Transverse colon (tissue), 4 donors: ENCODE results near the gene LRRFIP2. TPM values are rescaled to one million over a fixed set of nuclear protein-coding genes. Genes with fewer than 3 reads are reported as not detected.
A peak's percentile ranks its signal among the peaks of the same experiment; 100 is the strongest.
"Not testable (repeated sequence)": the region's sequence is repeated elsewhere in the genome, so short reads cannot be mapped to it uniquely, and the experiment has no call there.

Source experiments
- DNase-seq: peaks from one replicate; pipeline ENCODE4 v3.0.0-alpha.2; 2019
- H3K27ac ChIP-seq, 4 donors: fragments of 200-600 bp; sonication (generic); 2 replicates each; pipeline ENCODE4 v1.5.1; 2016 to 2018; ENCODE audit warnings: inconsistent platforms in 4 of 4
- H3K27me3 ChIP-seq: fragments of 200-600 bp; sonication (generic); 2 replicates; pipeline ENCODE4 v1.5.1; 2017; ENCODE audit warnings: inconsistent platforms
- H3K36me3 ChIP-seq, 4 donors: fragments of 200-600 bp; sonication (generic); 2 replicates each; pipeline ENCODE4 v1.5.1; 2017 to 2019; ENCODE audit warnings: inconsistent platforms in 4 of 4
- H3K4me1 ChIP-seq, 4 donors: fragments of 200-600 bp; sonication (generic); 2 replicates each; pipeline ENCODE4 v1.5.1; 2017 to 2020; ENCODE audit warnings: inconsistent platforms in 4 of 4
- H3K4me3 ChIP-seq, 4 donors: fragments of 200-600 bp; sonication (generic); 1 replicate in 1 of 4; 2 replicates in 3 of 4; pipeline versions ENCODE4 v1.5.1 to v1.6.1; 2017 to 2019; ENCODE audit warnings: inconsistent platforms in 4 of 4
- H3K9me3 ChIP-seq, 2 donors: fragments of 200-600 bp; sonication (generic); 2 replicates each; pipeline ENCODE4 v1.5.1; 2017 to 2019; ENCODE audit warnings: inconsistent platforms in 2 of 2
- EP300 ChIP-seq: sonication (generic); formaldehyde crosslinking; IDR thresholded peaks from one replicate; pipeline ENCODE4 v1.6.1; 2017; ENCODE audit warnings: antibody characterized with exemption, low read depth
- POLR2A ChIP-seq: fragments of 450-650 bp; IDR thresholded peaks from one replicate; pipeline ENCODE4 v1.6.1; 2016; ENCODE audit warnings: antibody characterized with exemption, mild to moderate bottlenecking, moderate library complexity
- POLR2AphosphoS5 ChIP-seq, 3 donors: sonication (generic); formaldehyde crosslinking; IDR thresholded peaks; one replicate each; pipeline ENCODE4 v1.6.1; 2016; ENCODE audit warnings: antibody characterized with exemption in 3 of 3
- WGBS, 2 donors: methylation state at CpG; one replicate each; pipeline ENCODE4 v1.1.5; 2018; ENCODE audit warnings: low coverage in 1 of 2; 5-methylcytosine and 5-hydroxymethylcytosine counted together
- in situ Hi-C, 4 donors: fragments of 200-750 bp; cut with MboI; loops; one replicate each; pipeline versions ENCODE4 v1.15.0 to v1.15.1; 2017; ENCODE audit warnings: low sequenced_read_pairs in 3 of 4, low pct_ligation_motif_present in 1 of 4, low pct_unique_long_range_greater_than_20kb in 1 of 4
- intact Hi-C: fragments of 100-400 bp; cut with DNase I; formaldehyde crosslinking; loops from one replicate; pipeline ENCODE4 v1.15.1; 2023; ENCODE audit warnings: low total_unique reads
- total RNA-seq, 4 donors: library from RNA; depleted of rRNA; stranded (reverse); fragments of >200 nt; gene quantifications; one replicate each; pipeline ENCODE4 v1.1.0, GENCODE V29; 2016
- TF ChIP-seq, protein P1 (sequence below), 5 experiments: fragments of 200-600 bp in 3 of 5; fragments of 450-650 bp in 2 of 5; sonication (generic) in 3 of 5; IDR thresholded peaks; 1 replicate in 2 of 5; 2 replicates in 3 of 5; pipeline ENCODE4 v1.5.1; 2016 to 2017; ENCODE audit warnings: antibody characterized with exemption in 5 of 5, inconsistent platforms in 3 of 5, mild to moderate bottlenecking in 2 of 5, moderate library complexity in 1 of 5

Gene LRRFIP2, protein sequence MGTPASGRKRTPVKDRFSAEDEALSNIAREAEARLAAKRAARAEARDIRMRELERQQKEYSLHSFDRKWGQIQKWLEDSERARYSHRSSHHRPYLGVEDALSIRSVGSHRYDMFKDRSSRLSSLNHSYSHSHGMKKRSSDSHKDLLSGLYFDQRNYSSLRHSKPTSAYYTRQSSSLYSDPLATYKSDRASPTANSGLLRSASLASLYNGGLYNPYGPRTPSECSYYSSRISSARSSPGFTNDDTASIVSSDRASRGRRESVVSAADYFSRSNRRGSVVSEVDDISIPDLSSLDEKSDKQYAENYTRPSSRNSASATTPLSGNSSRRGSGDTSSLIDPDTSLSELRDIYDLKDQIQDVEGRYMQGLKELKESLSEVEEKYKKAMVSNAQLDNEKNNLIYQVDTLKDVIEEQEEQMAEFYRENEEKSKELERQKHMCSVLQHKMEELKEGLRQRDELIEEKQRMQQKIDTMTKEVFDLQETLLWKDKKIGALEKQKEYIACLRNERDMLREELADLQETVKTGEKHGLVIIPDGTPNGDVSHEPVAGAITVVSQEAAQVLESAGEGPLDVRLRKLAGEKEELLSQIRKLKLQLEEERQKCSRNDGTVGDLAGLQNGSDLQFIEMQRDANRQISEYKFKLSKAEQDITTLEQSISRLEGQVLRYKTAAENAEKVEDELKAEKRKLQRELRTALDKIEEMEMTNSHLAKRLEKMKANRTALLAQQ
- total RNA-seq = 100 to 1,000 TPM; 136 to 198 (median 167) TPM

DNA sequence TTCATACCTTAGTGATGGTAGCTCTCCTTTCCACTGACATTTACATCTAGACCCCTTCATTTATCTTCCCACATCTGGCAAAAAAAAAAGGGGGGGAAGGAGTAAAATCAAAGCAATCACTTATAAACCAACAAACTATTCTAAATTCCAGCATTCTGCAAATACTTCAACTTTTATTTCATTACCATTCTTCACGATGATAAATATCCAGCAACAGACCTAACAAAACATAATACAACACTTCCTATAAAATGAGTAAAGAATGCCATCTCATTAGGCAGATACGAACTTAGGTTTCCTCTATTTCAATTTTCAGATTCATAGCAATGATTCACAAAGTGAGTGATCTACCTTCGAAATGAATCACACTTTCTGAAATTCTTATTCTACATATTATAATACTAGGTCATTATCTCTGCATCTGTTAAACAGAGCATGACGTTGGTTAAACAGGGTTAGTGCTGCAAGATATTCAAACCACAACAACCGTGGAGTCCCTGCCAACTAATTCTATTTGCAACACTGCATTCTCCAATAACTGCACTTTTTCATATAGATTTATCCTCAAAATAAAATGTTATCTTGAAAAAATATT, at the start of gene LRRFIP2:
Gene LRRFIP2 (minus strand): TSS at position 51 of the 595 bp plus-strand sequence. CDS start 25,599 bp downstream, outside the sequence.
- H3K27ac ChIP-seq = peak within 1 kb of the TSS; percentile 97 to 100 (median 99)
- no peak for DNase-seq
- in situ Hi-C loops = no loop called here
- no peaks in the 10 kb centered on the region for H3K27me3 ChIP-seq
- TF ChIP-seq EP300 (no peak), POLR2A (no peak), POLR2AphosphoS5 (IDR thresholded peaks at IDR 0.05) (peak in 1 of 3 donors; percentile 42)
- TF ChIP-seq, protein P1, sequence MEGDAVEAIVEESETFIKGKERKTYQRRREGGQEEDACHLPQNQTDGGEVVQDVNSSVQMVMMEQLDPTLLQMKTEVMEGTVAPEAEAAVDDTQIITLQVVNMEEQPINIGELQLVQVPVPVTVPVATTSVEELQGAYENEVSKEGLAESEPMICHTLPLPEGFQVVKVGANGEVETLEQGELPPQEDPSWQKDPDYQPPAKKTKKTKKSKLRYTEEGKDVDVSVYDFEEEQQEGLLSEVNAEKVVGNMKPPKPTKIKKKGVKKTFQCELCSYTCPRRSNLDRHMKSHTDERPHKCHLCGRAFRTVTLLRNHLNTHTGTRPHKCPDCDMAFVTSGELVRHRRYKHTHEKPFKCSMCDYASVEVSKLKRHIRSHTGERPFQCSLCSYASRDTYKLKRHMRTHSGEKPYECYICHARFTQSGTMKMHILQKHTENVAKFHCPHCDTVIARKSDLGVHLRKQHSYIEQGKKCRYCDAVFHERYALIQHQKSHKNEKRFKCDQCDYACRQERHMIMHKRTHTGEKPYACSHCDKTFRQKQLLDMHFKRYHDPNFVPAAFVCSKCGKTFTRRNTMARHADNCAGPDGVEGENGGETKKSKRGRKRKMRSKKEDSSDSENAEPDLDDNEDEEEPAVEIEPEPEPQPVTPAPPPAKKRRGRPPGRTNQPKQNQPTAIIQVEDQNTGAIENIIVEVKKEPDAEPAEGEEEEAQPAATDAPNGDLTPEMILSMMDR (IDR thresholded peaks at IDR 0.05) = no peak
- intact Hi-C loops = loop anchor here (5.0 kb wide), 1 partner anchor 302 kb away; no protein-coding TSS in a partner anchor
- H3K4me3 ChIP-seq = peak within 1 kb of the TSS; percentile 85 to 99 (median 95)
- H3K9me3 ChIP-seq = no peaks in the 10 kb centered on the region
- 5 to 8% methylated on average over 5 of the region's 5 CpGs for WGBS, 2 donors
- H3K4me1 ChIP-seq = peaks cover 32 to 78% (median 56%) of the 10 kb centered on the region in 4 donors
- H3K36me3 ChIP-seq = no peaks in the 10 kb centered on the region

DNA sequence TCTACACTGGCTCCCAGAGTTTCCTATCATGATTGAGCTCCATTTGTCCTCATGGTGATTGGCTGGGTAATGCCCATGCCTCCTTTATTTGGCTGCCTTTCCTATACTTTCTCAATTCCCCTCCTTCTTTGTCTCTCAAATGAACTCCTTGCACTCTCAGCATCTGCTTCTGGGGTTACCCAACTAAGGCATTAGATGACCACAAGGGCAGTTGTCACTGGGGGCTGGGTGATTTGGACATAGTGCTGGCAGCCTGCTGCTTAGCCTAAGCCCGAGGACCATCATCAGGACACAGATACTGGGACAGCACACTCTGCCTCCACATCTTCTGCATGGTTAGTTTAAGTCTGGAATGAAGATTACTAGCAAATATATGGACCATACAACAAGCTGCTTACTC, 49.2 kb upstream of the LRRFIP2 start:
- Histone ChIP-seq H3K4me1 (peaks cover 0 to 6% (median 3%) of the 10 kb centered on the region in 4 donors), H3K4me3 (no peak overlapping the region), H3K9me3 (no peaks in the 10 kb centered on the region), H3K27me3 (no peaks in the 10 kb centered on the region), H3K36me3 (no peaks in the 10 kb centered on the region), H3K27ac (no peak overlapping the region)
- TF ChIP-seq POLR2A = no peak
- no peak for TF ChIP-seq EP300
- TF ChIP-seq, protein P1 (IDR thresholded peaks at IDR 0.05) = no peak
- TF ChIP-seq POLR2AphosphoS5 (IDR thresholded peaks at IDR 0.05) = no peak
- DNase-seq = no peak
- in situ Hi-C loops = loop anchor here in 3 of 4 donors (25.0 kb wide), 2 partner anchors 186 to 486 kb away; no protein-coding TSS in a partner anchor
- 67% methylated on average over 1 of the region's 1 CpG for WGBS, 2 donors
- intact Hi-C loops = no loop called here

DNA sequence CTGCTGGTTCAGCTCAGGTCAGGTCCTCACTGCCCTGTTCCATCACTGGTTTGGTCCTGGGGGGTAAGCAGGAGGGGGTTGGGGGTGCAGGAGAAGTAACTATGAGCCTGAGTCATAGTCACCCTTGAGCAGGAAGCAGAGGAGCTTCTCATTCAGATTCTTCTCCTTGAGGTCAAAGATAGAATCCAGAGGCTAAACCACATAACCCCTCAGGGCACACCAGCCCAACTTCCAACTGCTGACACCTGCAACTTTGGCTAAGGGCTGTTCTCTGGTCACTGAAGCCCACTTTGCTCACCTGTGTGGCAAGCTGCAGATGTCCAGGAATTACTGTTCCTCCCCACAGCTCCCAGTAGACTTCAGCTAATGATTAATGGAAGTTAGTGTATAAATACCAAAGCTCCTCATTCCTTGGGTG, 48.8 kb upstream of the LRRFIP2 start:
- H3K4me1 ChIP-seq = peaks cover 0 to 1% (median under 1%) of the 10 kb centered on the region in 4 donors
- H3K27me3 ChIP-seq = no peaks in the 10 kb centered on the region
- in situ Hi-C loops = loop anchor here in 3 of 4 donors (25.0 kb wide), 2 partner anchors 186 to 486 kb away; no protein-coding TSS in a partner anchor
- no peaks in the 10 kb centered on the region for H3K36me3 ChIP-seq
- no peak overlapping the region for H3K27ac ChIP-seq
- no peak overlapping the region for H3K4me3 ChIP-seq
- DNase-seq = no peak
- TF ChIP-seq POLR2AphosphoS5 (IDR thresholded peaks at IDR 0.05) (no peak), EP300 (no peak), POLR2A (no peak)
- TF ChIP-seq, protein P1 (IDR thresholded peaks at IDR 0.05) = no peak
- no peaks in the 10 kb centered on the region for H3K9me3 ChIP-seq
- intact Hi-C loops = no loop called here

DNA sequence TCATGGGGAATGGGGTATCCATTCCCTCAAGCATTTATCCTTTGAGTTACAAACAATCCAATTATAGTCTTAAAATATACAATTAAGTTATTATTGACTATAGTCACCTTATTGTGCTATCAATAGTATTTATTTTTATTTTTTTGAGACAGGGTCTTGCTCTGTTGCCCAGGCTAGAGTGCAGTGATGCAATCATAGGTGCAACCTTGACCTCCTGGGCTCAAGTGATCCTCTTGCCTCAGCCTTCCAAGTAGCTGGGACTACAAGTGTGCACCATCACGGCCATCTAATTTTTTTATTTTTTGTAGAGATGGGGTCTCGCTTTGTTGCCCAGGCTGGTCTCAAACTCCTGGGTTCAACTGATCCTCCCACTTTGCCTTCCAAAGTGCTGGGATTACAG, 48.2 kb upstream of the LRRFIP2 start:
- H3K36me3 ChIP-seq, H3K4me1 ChIP-seq, H3K4me3 ChIP-seq, H3K27me3 ChIP-seq, H3K27ac ChIP-seq, H3K9me3 ChIP-seq, DNase-seq, intact Hi-C loops: not testable (repeated sequence)
- in situ Hi-C loops = loop anchor here in 3 of 4 donors (25.0 kb wide), 2 partner anchors 185 to 485 kb away; no protein-coding TSS in a partner anchor
- WGBS, 2 donors = 83 to 94% methylated on average over 2 of the region's 2 CpGs
